K562 (cell line): ENCODE results near the gene B3GAT2. TPM values are rescaled to one million over a fixed set of nuclear protein-coding genes. Genes with fewer than 3 reads are reported as not detected.

Experiments used
- ATAC-seq: fragments of 200-7000 bp; cut with Tn5 transposase; 3 replicates; pipeline ENCODE4 v1.9.1; 2020; ENCODE audit warnings: moderate library complexity
- BruUV-seq: library from RNA; stranded (reverse); fragments of 400-500 nt; replicated peaks from 2 replicates; lab custom pipeline; 2021; lab: Mats Ljungman, UMichigan
- CTCF ChIA-PET: fragments of 300-600 bp; formaldehyde crosslinking; extraction: SDS; loops from one replicate; lab custom pipeline; 2021; ENCODE audit warnings: low intra/inter-chr PET ratio; lab: Yijun Ruan, JAX
- POLR2A ChIA-PET: fragments of 300-600, 350-650 bp; sonication (Branson Sonifier 250); formaldehyde crosslinking; extraction: SDS; loops from one replicate; lab custom pipeline; 2021; ENCODE audit warnings: antibody characterized with exemption, inconsistent platforms; lab: Yijun Ruan, JAX
- DNase-seq, 4 experiments: peaks; one replicate each; pipeline versions ENCODE4 v3.0.0 to v3.0.0-alpha.2; 2011 to 2018; ENCODE audit warnings: low spot score in 3 of 4, mixed read lengths in 3 of 4; ENCODE audit errors: extremely low read depth in 1 of 4
- FAIRE-seq: peaks from 2 replicates; lab custom pipeline; 2011; peaks lifted over from hg19 to GRCh38; lab: Jason Lieb, UNC
- H2AFZ ChIP-seq: 2 replicates; pipeline ENCODE4 v1.6.0; 2011; ENCODE audit warnings: low read depth, low read length, control low read depth, inconsistent platforms
- H3K27ac ChIP-seq: fragments of 200-600 bp; 3 replicates; pipeline ENCODE4 v1.8.0; 2011; ENCODE audit warnings: low read depth, mild to moderate bottlenecking, control low read depth, inconsistent platforms, low read length, moderate library complexity, mixed read lengths; ENCODE audit errors: extremely low read depth
- H3K27me3 ChIP-seq, 2 experiments: fragments of 300-600 bp in 1 of 2; 2 replicates in 1 of 2; 3 replicates in 1 of 2; pipeline versions ENCODE4 v1.6.0 to v1.8.0; 2011; ENCODE audit warnings: inconsistent platforms in 2 of 2, low read length in 2 of 2, mild to moderate bottlenecking in 1 of 2, mixed read lengths in 1 of 2, moderate library complexity in 1 of 2; ENCODE audit not compliant: control insufficient read depth in 2 of 2, insufficient read depth in 2 of 2
- H3K36me3 ChIP-seq: fragments of 300-600 bp; 3 replicates; pipeline ENCODE4 v1.8.0; 2011; ENCODE audit warnings: mild to moderate bottlenecking, low read length, inconsistent platforms; ENCODE audit not compliant: control insufficient read depth, insufficient read depth
- H3K4me1 ChIP-seq, 2 experiments: fragments of 200-600 bp in 1 of 2; replicated peaks in 1 of 2; 2 replicates in 1 of 2; 3 replicates in 1 of 2; pipeline versions ENCODE4 v1.5.1 to v1.8.0; 2011; ENCODE audit warnings: inconsistent platforms in 2 of 2, low read length in 2 of 2, mild to moderate bottlenecking in 1 of 2, mixed read lengths in 1 of 2, moderate library complexity in 1 of 2; ENCODE audit not compliant: control insufficient read depth in 2 of 2, insufficient read depth in 2 of 2
- H3K4me2 ChIP-seq: 2 replicates; pipeline ENCODE4 v1.6.1; 2011; ENCODE audit warnings: low read length, control low read depth, inconsistent platforms, mixed read lengths; ENCODE audit not compliant: insufficient read depth
- H3K4me3 ChIP-seq: fragments of 200-600 bp; sonication (generic), shearing (Covaris generic); 2 replicates; pipeline ENCODE4 v1.5.1; 2016; ENCODE audit warnings: control low read depth, inconsistent platforms
- H3K79me2 ChIP-seq: fragments of 200-600 bp; 3 replicates; pipeline ENCODE4 v1.8.0; 2011; ENCODE audit warnings: low read length, inconsistent platforms; ENCODE audit not compliant: control insufficient read depth, insufficient read depth
- H3K9ac ChIP-seq, 2 experiments: 2 replicates each; pipeline versions ENCODE4 v1.6.0 to v1.6.1; 2011; ENCODE audit warnings: low read depth in 2 of 2, low read length in 2 of 2, control low read depth in 1 of 2, inconsistent platforms in 1 of 2, mild to moderate bottlenecking in 1 of 2, mixed read lengths in 1 of 2; ENCODE audit not compliant: insufficient read depth in 1 of 2
- H3K9me1 ChIP-seq: one replicate; pipeline ENCODE4 v1.6.0; 2011; ENCODE audit warnings: inconsistent platforms, mild to moderate bottlenecking, low read length, moderate library complexity; ENCODE audit not compliant: control insufficient read depth, insufficient read depth
- H3K9me3 ChIP-seq: replicated peaks from 2 replicates; pipeline ENCODE4 v1.5.1; 2011; ENCODE audit warnings: low read depth, low read length, inconsistent platforms; ENCODE audit not compliant: control insufficient read depth, insufficient read depth
- H4K20me1 ChIP-seq: replicated peaks from 2 replicates; pipeline ENCODE4 v1.6.1; 2011; ENCODE audit warnings: low read length, inconsistent platforms, mixed read lengths; ENCODE audit not compliant: control insufficient read depth, insufficient read depth
- BCOR ChIP-seq: fragments of 450-650 bp; IDR thresholded peaks from 2 replicates; pipeline ENCODE4 v1.6.1; 2016
- CREM ChIP-seq: IDR thresholded peaks from 2 replicates; pipeline ENCODE4 v1.6.1; 2014; ENCODE audit warnings: antibody characterized with exemption, low read depth
- GTF2A2 ChIP-seq: IDR thresholded peaks from 2 replicates; pipeline ENCODE4 v1.6.1; 2016; ENCODE audit warnings: mild to moderate bottlenecking, missing genetic modification characterization, missing compliant biosample characterization
- ILF3 ChIP-seq: fragments of 450-650 bp; IDR thresholded peaks from 2 replicates; pipeline ENCODE4 v1.6.1; 2018; ENCODE audit warnings: antibody characterized with exemption, mild to moderate bottlenecking, moderate library complexity, borderline replicate concordance
- KDM5B ChIP-seq: fragments of 200-600 bp; sonication (generic); IDR thresholded peaks from 2 replicates; pipeline ENCODE4 v1.6.1; 2012; ENCODE audit warnings: low read depth, mild to moderate bottlenecking, moderate library complexity, low read length, control low read depth, inconsistent platforms; ENCODE audit not compliant: insufficient replicate concordance
- NFIX ChIP-seq: fragments of 250-450 bp; sonication (Bioruptor Pico); IDR thresholded peaks from 2 replicates; pipeline ENCODE4 v1.4.0; 2020; ENCODE audit warnings: low read depth, mild to moderate bottlenecking, moderate library complexity
- POLR2H ChIP-seq: IDR thresholded peaks from 2 replicates; pipeline ENCODE4 v1.6.1; 2016; ENCODE audit warnings: missing genetic modification characterization, low read depth, mild to moderate bottlenecking, control low read depth, missing compliant biosample characterization, moderate library complexity
- POLR3G ChIP-seq: IDR thresholded peaks from 2 replicates; pipeline ENCODE4 v1.6.1; 2011; ENCODE audit not compliant: insufficient read length, insufficient replicate concordance; ENCODE audit errors: extremely low read depth
- PPARD ChIP-seq: fragments of 250-450 bp; sonication (Bioruptor Pico); IDR thresholded peaks from 2 replicates; pipeline ENCODE4 v1.8.0; 2022; ENCODE audit warnings: inconsistent platforms, mild to moderate bottlenecking, moderate library complexity
- TAF9B ChIP-seq: fragments of 450-650 bp; IDR thresholded peaks from 2 replicates; pipeline ENCODE4 v1.6.1; 2018; ENCODE audit warnings: mild to moderate bottlenecking; ENCODE audit not compliant: partially characterized antibody
- TEAD1 ChIP-seq, 2 experiments: fragments of 450-650 bp in 1 of 2; sonication (generic) in 1 of 2; formaldehyde crosslinking; IDR thresholded peaks; 2 replicates each; pipeline versions ENCODE4 v1.4.0 to v1.8.0; 2020 to 2022; ENCODE audit warnings: mild to moderate bottlenecking in 2 of 2, missing genetic modification reagents in 1 of 2
- WGBS: fragments of 100-300 bp; shearing (Covaris generic); methylation state at CpG from one replicate; pipeline ENCODE4 v1.1.6; 2016; ENCODE audit warnings: low coverage, mixed read lengths; ENCODE audit not compliant: insufficient coverage; ENCODE audit errors: missing lambda C conversion rate; 5-methylcytosine and 5-hydroxymethylcytosine counted together
- in situ Hi-C: fragments of 300-500 bp; cut with MboI; formaldehyde crosslinking; loops from 4 replicates; pipeline ENCODE4 v1.15.0; 2018; ENCODE audit warnings: inconsistent platforms, mixed read lengths
- intact Hi-C: fragments of 100-400 bp; cut with micrococcal nuclease; formaldehyde crosslinking; loops from 2 replicates; pipeline ENCODE4 v1.14.2; 2022
- polyA plus RNA-seq, 8 experiments: library from polyadenylated mRNA; depleted of rRNA in 4 of 8; stranded (reverse) in 5 of 8; unstranded in 3 of 8; fragments of >200 nt; fragmentation: Nextera tagmentation in 2 of 8; fragmentation: Illumina TruSeq in 1 of 8; extraction: Ambion mirVana in 2 of 8; extraction: Trizol in 1 of 8; gene quantifications; 2 replicates each; pipeline versions ENCODE4 v1.2.1 to v1.2.3, GENCODE V29; 2011 to 2014; ENCODE audit warnings: inconsistent platforms in 1 of 8, missing spikeins in 1 of 8
- total RNA-seq, 7 experiments: library from RNA; depleted of rRNA in 6 of 7; stranded (reverse); fragments of >200 nt in 6 of 7; fragmentation: Illumina TruSeq in 2 of 7; extraction: Trizol in 2 of 7; gene quantifications; 2 replicates each; pipeline versions ENCODE4 v1.2.1 to v1.2.3, GENCODE V29; 2011 to 2021; ENCODE audit warnings: low replicate concordance in 1 of 7
- TF ChIP-seq, protein P1 (sequence below): fragments of 250-450 bp; sonication (Bioruptor Pico); IDR thresholded peaks from 2 replicates; pipeline ENCODE4 v1.8.0; 2021; ENCODE audit warnings: borderline replicate concordance, mild to moderate bottlenecking, moderate library complexity; ENCODE audit not compliant: poor library complexity, severe bottlenecking
- TF ChIP-seq, protein P2 (sequence below): sonication (generic); formaldehyde crosslinking; IDR thresholded peaks from 2 replicates; pipeline ENCODE4 v1.8.0; 2023; ENCODE audit warnings: missing genetic modification reagents, mild to moderate bottlenecking, borderline replicate concordance

Gene B3GAT2
- total and polyA plus RNA-seq, 9 of the 15 experiments (the other 6 are each of a cell fraction or from before 2014, with no cell fraction given): 0.01 to 0.43 (median 0.04) TPM; not detected in 4

DNA sequence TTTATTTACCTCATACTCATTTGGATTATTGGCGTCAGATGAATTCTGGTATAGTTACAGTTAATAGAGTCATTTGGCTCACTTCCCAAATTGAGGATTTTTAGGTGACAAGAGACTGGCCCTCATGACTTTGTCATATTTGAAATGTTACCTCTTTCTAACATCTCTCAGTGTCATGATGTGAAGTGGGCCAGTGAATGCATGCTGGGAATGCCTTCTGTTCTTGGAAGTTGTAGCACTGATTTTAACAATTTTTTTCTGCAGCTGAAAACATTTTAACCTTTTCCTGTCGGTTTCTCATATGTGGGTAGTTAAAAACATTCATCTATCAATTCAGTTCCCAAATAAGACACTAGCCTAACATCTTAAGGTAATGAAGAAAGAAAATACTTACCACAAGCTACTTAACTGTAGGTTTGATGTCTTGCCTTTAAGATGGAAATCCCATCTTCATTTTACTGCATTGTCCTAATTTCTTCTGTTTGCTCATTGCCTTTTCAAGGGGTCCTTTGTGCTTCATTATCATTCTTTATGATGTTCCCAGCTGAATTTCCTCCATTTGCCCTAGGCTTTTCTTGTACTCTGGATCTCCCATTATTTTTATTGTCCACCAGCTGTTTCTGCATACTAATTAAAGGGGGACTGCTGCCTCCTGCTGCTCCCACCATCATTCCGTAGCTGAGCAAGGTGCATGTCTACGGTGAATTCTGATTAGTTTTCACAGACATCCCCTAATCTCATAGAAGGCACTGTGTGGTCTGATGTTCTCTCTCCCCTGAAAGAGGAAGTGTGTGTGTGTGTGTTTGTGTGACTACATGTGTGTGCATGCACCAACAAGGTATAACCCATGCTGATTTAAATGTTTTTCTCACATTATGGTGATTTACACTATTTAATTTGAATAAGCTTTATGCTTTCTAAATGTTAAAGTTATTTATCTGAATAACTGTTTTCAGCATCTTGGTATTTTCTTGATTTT is 109.5 kb downstream of the B3GAT2 start (continued):
- TF ChIP-seq, protein P1, sequence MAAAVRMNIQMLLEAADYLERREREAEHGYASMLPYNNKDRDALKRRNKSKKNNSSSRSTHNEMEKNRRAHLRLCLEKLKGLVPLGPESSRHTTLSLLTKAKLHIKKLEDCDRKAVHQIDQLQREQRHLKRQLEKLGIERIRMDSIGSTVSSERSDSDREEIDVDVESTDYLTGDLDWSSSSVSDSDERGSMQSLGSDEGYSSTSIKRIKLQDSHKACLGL (CRISPR knock-in tag): no peak
- TF ChIP-seq POLR2H (no peak), BCOR (no peak), TAF9B (no peak), PPARD (no peak), POLR3G (no peak), ILF3 (no peak)
- TF ChIP-seq, all 486 proteins: peak for 0

DNA sequence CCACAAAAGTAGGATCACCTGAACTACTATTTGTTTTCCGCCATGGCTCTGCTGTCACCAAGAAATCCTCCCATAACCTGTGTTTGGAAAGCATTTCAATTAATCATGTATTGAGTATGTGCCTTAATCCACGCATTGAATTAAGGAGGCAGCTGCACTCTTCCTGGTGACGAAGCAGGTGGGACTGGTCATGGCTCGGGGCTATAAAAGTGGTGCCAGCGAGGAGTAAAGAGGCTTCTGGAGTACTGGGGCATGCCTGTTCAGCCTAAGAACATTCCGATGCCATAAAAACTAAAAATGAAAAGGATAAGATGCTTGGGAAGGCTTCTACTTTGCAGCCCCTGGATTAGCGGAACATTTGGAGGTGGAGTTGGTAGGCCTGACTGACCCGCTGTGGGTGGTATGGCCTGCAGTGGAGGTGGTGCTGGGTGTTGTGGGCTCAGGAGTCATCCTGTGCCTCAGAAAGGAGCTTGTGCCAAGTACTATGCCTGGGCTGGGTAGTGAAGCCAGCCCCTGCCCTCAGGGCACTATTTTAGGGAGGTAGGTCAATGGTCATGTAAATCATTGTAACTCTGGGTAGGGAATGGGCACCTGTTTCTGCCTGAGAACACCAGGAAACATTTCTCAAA is 110.5 kb downstream of the B3GAT2 start:
- intact Hi-C loops: no loop called here
- H3K4me1 ChIP-seq: no peaks in the 10 kb centered on the region
- DNase-seq: no peak
- H3K4me2 ChIP-seq: no peak overlapping the region
- CTCF ChIA-PET: no interaction called here
- H3K79me2 ChIP-seq: no peaks in the 10 kb centered on the region
- no peaks in the 10 kb centered on the region for H3K36me3 ChIP-seq
- no peak overlapping the region for H2AFZ ChIP-seq
- POLR2A ChIA-PET: no interaction called here
- no TSS peak for BruUV-seq
- ATAC-seq: no peak
- no peak overlapping the region for H3K9ac ChIP-seq
- no peak overlapping the region for H3K27ac ChIP-seq
- 74% methylated on average over 8 of the region's 8 CpGs for WGBS
- no peak for FAIRE-seq
- no peaks in the 10 kb centered on the region for H3K27me3 ChIP-seq
- H4K20me1 ChIP-seq: peaks cover 2% of the 10 kb centered on the region; the same call in 1 of the 2 replicates
- in situ Hi-C loops: no loop called here
- no peaks in the 10 kb centered on the region for H3K9me1 ChIP-seq
- no peaks in the 10 kb centered on the region for H3K9me3 ChIP-seq
- H3K4me3 ChIP-seq: no peak overlapping the region
- no peak for TF ChIP-seq NFIX (CRISPR knock-in tag)
- TF ChIP-seq KDM5B: no peak
- no peak for TF ChIP-seq CREM
- TF ChIP-seq TEAD1 (CRISPR knock-in tag; IDR thresholded peaks at IDR 0.05): no peak
- TF ChIP-seq GTF2A2 (tag): no peak
- TF ChIP-seq, protein P2, sequence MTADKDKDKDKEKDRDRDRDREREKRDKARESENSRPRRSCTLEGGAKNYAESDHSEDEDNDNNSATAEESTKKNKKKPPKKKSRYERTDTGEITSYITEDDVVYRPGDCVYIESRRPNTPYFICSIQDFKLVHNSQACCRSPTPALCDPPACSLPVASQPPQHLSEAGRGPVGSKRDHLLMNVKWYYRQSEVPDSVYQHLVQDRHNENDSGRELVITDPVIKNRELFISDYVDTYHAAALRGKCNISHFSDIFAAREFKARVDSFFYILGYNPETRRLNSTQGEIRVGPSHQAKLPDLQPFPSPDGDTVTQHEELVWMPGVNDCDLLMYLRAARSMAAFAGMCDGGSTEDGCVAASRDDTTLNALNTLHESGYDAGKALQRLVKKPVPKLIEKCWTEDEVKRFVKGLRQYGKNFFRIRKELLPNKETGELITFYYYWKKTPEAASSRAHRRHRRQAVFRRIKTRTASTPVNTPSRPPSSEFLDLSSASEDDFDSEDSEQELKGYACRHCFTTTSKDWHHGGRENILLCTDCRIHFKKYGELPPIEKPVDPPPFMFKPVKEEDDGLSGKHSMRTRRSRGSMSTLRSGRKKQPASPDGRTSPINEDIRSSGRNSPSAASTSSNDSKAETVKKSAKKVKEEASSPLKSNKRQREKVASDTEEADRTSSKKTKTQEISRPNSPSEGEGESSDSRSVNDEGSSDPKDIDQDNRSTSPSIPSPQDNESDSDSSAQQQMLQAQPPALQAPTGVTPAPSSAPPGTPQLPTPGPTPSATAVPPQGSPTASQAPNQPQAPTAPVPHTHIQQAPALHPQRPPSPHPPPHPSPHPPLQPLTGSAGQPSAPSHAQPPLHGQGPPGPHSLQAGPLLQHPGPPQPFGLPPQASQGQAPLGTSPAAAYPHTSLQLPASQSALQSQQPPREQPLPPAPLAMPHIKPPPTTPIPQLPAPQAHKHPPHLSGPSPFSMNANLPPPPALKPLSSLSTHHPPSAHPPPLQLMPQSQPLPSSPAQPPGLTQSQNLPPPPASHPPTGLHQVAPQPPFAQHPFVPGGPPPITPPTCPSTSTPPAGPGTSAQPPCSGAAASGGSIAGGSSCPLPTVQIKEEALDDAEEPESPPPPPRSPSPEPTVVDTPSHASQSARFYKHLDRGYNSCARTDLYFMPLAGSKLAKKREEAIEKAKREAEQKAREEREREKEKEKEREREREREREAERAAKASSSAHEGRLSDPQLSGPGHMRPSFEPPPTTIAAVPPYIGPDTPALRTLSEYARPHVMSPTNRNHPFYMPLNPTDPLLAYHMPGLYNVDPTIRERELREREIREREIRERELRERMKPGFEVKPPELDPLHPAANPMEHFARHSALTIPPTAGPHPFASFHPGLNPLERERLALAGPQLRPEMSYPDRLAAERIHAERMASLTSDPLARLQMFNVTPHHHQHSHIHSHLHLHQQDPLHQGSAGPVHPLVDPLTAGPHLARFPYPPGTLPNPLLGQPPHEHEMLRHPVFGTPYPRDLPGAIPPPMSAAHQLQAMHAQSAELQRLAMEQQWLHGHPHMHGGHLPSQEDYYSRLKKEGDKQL (CRISPR knock-in tag): no peak
